Measurements from ENCODE around the gene MAD1L1. TPM values are rescaled to one million over a fixed set of nuclear protein-coding genes. Genes with fewer than 3 reads are reported as not detected.
"Not testable (repeated sequence)": the region's sequence is repeated elsewhere in the genome, so short reads cannot be mapped to it uniquely, and the experiment has no call there.

The MAD1L1 gene
- total RNA-seq, 1 experiment from 2014 or later = 103 TPM

- no peak for DNase-seq (ENCODE audit: low spot score)
These were observed 388.3 kb downstream of the MAD1L1 start for GRCh38 chr7:1844336-1844950.

GRCh38 chr7:1843921-1844335 is 388.8 kb downstream of the MAD1L1 start:
- DNase-seq (ENCODE audit: low spot score) = no peak

DNA sequence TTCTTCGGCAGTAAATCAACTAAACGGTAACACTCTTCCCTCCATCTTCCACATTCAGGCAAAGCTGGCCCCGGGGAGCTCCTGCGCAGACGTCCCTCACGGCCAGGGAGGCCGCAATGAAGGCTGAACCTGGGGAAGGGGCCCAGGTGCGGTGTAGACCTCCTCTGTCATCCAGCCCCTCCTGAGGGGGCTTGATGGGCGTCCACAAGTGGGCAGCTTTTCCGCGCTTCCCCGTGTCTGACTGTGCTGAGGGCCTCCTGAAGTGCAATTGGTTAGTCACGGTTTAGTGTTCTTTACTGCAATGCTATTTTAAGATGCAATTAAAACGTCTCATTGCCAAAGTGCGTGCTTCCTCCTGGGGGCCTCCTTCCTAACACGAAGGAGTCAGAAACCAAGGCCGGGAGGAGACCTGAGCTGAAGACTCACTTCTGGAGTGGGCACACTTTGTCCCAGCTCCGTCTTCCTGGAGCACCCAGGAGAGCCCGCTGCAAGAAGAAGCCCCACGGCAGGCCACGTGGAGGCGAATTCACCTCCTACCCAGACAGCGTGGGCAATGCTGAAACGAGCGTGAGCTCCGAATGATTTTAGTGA is 389.4 kb downstream of the MAD1L1 start:
- no peak for DNase-seq (ENCODE audit: low spot score)

- no peak for DNase-seq (ENCODE audit: low spot score)
These were observed 390.2 kb downstream of the MAD1L1 start for GRCh38 chr7:1842321-1843221.

DNA sequence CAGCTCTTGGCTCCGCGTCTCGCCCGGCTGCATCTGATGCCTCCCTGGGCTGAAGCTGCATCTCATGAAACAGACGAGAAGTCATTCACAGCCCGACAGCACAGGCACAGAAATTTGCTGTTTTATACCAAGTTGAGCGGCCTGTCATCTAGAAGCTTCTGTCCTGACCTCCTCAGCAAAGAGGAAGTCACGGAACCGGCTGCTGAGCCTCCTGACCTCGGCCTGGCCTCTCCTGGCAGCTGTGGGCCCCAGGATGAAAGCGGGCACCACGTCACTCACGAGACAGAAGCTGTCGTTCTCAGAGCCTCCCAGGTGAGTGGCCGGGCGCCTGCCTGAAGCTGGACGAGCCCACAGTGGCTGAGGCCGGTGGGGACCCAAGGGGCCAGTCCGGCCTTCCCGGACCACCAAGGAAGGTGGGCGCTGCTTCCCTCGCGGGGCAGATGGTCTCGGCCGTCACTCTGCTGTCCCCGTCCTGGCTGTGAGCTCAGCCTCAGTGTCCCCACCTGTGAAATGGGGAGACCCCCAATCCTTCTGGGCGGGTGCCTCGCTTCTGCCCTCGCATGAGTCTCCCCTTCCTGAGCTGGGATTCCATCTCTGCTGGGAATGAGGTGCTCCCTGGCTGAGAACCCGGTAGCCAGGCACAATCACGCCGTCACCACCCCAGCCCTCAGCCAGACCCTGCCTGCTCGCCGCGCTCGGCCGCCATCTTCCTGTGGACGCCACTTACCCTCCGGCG is 391.3 kb downstream of the MAD1L1 start:
- DNase-seq (ENCODE audit: low spot score) = not testable (repeated sequence)

- DNase-seq (ENCODE audit: low spot score) = not testable (repeated sequence)
These were observed 392.0 kb downstream of the MAD1L1 start for GRCh38 chr7:1840744-1841143.

- DNase-seq (ENCODE audit: low spot score) = no peak
These were observed 393.0 kb downstream of the MAD1L1 start for GRCh38 chr7:1839701-1840100.

DNA sequence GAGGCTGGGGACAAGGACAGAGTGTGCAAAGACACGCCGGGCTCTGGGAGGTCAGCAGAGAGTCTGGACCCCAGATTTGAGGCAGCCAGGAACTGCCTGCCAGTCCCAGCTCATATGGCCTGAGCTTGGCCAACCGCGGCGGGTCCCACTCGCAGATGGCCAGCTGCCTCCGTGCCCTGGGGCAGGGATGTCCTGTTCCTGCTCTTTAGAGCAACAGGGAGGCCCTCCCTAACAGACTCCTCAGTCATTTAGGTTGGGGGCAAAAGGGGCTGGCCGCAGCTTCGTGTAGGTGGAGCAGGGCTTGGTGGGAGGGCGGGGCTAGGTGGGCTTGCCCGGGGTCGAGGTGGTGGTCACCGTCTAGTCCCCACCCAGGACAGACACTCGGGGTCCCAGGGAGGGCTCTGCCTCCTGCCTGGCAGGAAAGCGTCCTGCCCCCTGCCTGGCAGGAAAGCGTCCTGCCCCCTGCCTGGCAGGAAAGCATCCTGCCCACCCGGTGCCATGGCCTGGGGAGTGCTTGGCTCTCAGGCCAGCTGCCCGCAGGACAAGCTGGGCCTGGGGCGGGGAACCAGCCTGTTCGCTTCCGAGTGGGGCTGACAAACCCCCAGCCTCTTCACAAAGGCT is 393.7 kb downstream of the MAD1L1 start:
- DNase-seq (ENCODE audit: low spot score) = not testable (repeated sequence)

DNA sequence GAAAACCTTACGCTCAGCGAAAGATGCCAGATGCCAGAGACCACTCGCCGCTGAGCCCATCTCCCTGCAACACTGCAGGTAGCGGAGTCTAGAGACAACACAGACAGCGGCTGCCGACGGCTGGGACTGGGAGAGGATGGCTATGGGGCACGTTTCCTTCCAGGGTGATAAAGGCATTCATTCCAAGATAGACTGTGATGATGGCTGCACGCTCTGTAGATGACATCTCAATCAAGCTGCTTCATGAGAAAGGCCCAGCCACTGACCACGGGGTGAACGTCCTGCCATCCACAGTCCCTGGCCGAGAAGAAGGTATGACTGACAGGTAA is 394.2 kb downstream of the MAD1L1 start:
- DNase-seq (ENCODE audit: low spot score) = not testable (repeated sequence)

GRCh38 chr7:1837696-1838543 is 394.8 kb downstream of the MAD1L1 start:
- not testable (repeated sequence) for DNase-seq (ENCODE audit: low spot score)

DNA sequence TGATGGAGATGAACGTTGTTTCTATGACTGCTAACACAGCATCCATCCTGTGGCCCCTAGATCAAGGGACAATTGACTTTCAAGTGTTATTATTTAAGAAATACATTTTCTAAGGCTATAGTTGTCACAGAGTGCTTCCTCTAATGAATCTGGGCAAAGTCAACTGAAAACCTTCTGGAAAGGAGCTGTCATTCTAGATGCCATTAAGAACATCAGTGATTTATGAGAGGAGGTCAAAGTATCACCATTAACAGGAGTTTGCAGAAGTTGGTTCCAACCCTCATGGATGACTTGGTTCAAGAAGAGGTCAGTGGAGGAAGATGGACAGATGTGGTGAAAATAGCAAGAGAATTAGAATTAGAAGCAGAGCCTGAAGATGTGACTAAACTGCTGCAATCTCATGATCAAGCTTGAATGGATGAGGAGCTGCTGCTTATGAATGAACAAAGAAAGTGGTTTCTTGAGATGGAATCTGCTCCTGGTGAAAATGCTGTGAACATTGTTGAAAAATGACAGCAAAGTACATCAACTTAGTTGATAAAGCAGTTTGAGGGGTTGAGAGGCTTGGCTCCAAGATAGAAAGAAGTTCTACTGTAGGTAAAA is 400.7 kb downstream of the MAD1L1 start:
- DNase-seq (ENCODE audit: low spot score) = not testable (repeated sequence)

GRCh38 chr7:1831471-1831870 is 401.3 kb downstream of the MAD1L1 start:
- not testable (repeated sequence) for DNase-seq (ENCODE audit: low spot score)

DNA sequence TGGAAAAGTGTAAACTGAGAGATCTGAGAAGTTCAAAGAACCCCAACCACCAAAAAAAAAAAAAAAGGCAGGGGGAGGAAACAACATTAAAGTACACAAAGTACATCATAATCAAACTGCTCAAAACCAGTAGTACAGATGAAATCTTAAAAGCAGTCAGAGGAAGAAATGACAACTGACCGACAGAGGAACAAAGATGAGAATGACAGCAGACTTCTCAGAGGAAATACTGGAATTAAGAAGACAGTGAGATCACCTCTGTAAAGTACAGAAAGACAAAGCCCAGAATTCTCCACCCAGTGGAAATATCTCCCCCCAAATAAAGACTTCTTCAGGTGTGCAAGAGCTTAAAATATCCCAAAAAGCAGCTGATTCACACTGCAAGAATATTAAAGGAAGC is 403.1 kb downstream of the MAD1L1 start:
- DNase-seq (ENCODE audit: low spot score) = not testable (repeated sequence)

GRCh38 chr7:1829111-1829510 is 403.6 kb downstream of the MAD1L1 start:
- DNase-seq (ENCODE audit: low spot score) = no peak

DNA sequence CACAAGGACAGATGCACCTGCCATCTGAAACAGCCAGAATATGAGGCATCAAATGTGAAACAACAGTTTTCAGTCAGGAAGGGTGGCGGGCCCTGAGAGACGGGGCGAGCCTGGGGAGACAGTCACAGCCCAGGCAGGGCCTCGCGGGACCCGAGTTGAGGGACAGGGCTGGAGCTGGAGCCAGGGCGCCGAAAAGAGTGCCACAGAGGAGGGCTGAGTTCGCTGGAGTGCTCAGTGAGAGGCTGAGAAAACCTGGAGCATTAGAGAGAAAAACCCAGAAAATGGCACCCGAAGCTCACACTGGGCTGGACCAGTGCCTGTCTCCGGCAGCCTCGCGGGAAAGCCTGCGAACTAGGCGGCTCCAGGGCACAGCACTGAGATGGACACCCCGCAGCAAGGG is 404.6 kb downstream of the MAD1L1 start:
- not testable (repeated sequence) for DNase-seq (ENCODE audit: low spot score)

GRCh38 chr7:1827521-1827981 is 405.2 kb downstream of the MAD1L1 start:
- DNase-seq (ENCODE audit: low spot score) = not testable (repeated sequence)

DNA sequence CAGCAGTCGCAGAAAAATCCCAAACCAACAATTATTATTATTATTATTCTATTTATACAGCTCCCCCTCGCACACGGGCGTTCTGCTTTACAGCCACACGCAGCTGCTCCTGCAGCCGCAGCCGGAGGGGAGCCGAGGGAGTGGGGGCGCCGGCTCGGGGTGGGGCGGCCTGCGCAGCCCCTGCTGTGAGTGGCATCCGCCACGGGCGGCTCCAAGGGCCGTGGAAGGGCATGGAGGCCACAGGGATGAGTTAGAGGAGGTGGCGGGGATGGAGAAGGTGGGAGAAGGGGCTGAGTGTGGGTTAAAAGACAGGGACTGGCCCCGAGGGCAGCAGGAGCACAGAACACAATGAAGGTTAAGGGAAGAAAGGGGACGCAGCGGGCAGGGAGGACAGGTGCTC is 405.8 kb downstream of the MAD1L1 start:
- DNase-seq (ENCODE audit: low spot score) = not testable (repeated sequence)

DNA sequence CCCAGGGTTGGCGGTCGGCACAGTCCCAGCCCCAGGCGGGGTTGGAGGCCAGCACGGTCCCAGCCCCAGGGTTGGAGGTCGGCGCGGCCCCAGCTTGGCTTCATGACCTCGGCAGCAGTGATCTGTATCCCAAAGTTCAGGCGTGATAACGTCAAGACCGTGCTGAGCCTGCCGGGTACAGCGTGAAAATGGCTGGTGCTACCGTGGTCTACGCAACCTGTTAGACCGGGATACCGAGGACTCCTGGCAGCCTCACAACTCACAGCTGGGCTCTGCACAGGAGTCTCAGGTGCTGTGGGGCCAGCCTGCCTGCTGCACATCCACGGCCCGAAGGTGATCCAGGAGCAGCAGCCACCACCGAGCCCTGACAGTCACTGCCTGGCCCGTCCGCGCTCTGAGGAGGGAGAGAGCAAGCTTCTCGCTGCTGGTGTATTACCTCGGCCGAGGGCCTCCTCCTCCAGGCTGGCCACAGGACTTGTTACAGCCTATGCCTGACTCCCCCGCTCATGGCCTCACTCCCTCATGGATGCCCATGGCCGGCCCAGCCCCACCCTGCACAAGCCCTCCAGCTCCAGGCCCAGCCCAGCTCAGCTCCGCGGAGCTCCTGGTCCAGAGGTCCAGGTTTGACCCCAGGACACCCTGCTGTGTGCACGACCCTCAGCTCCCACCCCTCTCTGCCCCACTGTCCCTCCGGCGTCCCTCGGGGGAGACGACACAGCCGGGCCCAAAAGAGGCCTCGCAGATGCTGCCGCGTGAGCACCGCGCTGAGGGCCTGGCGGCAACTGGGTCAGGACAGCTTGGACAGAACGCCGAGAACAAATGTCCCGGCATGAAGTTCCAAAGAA is 406.6 kb downstream of the MAD1L1 start:
- DNase-seq (ENCODE audit: low spot score) = no peak

GRCh38 chr7:1825647-1825896 is 407.2 kb downstream of the MAD1L1 start:
- DNase-seq (ENCODE audit: low spot score) = not testable (repeated sequence)
